ENCODE measurements around the gene RASAL3.
"Not testable (repeated sequence)": the region's sequence is repeated elsewhere in the genome, so short reads cannot be mapped to it uniquely, and the experiment has no call there.

Gene RASAL3

DNA sequence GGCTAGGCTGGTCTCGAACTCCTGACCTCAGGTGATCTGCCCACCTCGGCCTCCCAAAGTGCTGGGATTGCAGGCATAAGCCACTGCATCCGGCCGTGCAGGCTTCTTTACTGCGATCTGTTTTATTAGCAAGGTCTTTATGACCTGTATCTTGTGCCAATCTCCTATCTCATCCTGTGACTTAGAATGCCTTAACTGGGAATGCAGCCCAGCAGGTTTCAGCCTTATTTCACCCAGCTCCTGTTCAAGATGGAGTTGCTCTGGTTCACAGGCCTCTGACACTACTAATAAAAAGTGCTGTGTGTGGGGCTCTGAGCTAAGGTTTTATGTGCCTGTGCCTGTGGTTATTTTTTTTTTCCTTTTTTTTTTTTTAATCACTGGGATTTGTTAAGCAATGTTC is 21.4 kb upstream of the RASAL3 start:
- H3K27ac Mint-ChIP-seq, H3K27me3 Mint-ChIP-seq, H3K4me3 Mint-ChIP-seq: not testable (repeated sequence)

DNA sequence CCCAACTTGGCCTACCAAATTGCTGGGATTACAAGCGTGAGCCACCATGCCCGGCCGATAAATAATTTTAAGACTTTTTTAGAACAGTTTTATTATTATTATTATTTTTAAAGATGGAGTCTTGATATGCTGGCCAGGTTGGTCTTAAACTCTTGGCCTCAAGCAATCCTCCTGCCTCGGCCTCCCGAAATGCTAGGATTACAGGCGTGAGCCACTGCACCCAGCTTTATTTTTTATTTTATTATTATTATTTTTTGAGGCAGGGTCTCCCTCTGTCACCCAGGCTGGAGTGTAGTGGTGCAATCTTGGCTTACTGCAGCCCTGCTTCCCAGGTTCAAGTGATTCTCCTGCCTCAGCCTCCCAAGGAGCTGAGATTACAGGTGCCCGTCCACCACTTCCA is 16.7 kb upstream of the RASAL3 start:
- H3K9me3 Mint-ChIP-seq; ATAC-seq (ENCODE audit: low read depth); H3K4me1 Mint-ChIP-seq; DNase-seq (ENCODE audit: low spot score in 2 of 2); H3K4me3 Mint-ChIP-seq; H3K27me3 Mint-ChIP-seq; H3K27ac Mint-ChIP-seq; H3K36me3 Mint-ChIP-seq: not testable (repeated sequence)

More for the DNA sequence above, 21.4 kb upstream of the RASAL3 start:
- H3K36me3 Mint-ChIP-seq; DNase-seq (ENCODE audit: low spot score in 2 of 2); H3K9me3 Mint-ChIP-seq; ATAC-seq (ENCODE audit: low read depth); H3K4me1 Mint-ChIP-seq: not testable (repeated sequence)

DNA sequence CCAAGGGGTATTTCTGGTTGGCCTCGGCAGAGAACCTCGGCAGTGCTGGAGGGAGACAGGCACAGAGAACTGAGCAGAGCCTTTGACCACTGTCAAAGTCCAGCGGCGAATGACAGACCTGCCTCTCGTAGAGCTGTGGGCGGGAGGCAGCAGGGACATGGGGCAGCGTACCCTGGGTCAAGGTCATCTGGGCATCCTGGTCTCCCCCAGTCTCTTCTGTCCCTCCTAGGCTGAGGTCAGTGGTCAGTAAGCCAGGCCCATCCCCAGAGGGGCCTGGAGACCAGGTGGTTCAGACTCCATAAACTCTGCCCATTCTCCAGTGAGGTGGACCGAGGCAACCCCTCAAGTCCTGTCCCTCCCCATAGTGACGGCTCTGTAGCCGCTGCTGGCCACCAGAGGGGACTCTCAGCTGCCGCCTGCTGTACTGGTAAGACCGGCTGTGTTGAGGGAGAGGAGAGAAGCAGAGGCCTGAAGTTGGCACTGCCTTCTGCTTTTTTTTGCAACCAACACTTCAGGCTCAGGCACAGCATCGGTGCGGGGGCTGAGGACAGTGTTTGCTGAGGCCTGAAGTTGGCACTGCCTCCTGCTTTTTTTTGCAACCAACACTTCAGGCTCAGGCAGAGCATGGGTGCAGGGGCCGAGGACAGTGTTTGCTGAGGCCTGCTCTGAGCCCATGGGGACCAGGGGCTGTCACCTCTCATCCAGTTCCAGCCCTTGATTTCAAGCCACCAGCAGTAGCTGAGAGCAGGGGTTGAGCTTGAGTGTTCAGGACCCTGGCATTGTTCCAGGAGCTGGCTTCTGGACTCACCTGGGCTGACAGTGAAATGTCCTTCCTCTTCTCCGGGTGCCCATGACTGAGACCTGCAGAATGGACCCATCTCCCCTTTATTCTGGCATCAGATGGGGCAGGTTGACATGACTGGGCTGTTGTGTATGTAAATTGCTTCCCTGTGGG is 15.3 kb upstream of the RASAL3 start, which contains the start of gene PGLYRP2:
PGLYRP2 (minus strand) TSS at position 111 of the 955 bp plus-strand sequence. CDS start 130 bp downstream, outside the sequence.
- H3K36me3 Mint-ChIP-seq: no peaks in the 10 kb centered on the region
- no peak within 1 kb of the TSS for H3K4me3 Mint-ChIP-seq
- H3K9me3 Mint-ChIP-seq: no peaks in the 10 kb centered on the region
- H3K27me3 Mint-ChIP-seq: no peaks in the 10 kb centered on the region
- H3K4me1 Mint-ChIP-seq: no peaks in the 10 kb centered on the region
- no peak for ATAC-seq (ENCODE audit: low read depth)
- no peak within 1 kb of the TSS for H3K27ac Mint-ChIP-seq
- DNase-seq (ENCODE audit: low spot score in 2 of 2): no peak

DNA sequence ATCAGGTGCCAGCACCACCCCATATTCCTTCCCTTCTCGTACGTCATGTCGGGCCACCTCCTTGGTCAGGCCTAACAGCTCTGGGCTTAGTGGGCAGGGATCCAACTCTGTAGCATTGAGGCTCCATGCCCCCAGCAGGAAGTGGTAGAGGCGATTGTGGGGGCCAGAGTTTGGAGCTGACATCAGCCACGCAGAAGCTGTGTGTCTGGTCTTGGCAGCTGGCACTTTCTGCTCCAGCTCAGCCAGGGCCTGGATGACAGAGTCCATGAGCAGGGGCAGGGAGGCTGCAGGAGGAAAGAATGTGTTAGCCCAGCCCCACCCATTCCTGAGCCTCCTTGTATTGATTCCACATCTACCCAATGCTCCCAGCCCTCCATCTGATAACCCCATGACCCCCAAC is 12.0 kb upstream of the RASAL3 start:
- no peak overlapping the region for H3K4me3 Mint-ChIP-seq
- no peaks in the 10 kb centered on the region for H3K36me3 Mint-ChIP-seq
- no peak for ATAC-seq (ENCODE audit: low read depth)
- H3K4me1 Mint-ChIP-seq: peaks cover 4% of the 10 kb centered on the region
- peaks cover 1% of the 10 kb centered on the region for H3K27me3 Mint-ChIP-seq
- H3K27ac Mint-ChIP-seq: no peak overlapping the region
- DNase-seq (ENCODE audit: low spot score in 2 of 2): no peak
- H3K9me3 Mint-ChIP-seq: no peaks in the 10 kb centered on the region

DNA sequence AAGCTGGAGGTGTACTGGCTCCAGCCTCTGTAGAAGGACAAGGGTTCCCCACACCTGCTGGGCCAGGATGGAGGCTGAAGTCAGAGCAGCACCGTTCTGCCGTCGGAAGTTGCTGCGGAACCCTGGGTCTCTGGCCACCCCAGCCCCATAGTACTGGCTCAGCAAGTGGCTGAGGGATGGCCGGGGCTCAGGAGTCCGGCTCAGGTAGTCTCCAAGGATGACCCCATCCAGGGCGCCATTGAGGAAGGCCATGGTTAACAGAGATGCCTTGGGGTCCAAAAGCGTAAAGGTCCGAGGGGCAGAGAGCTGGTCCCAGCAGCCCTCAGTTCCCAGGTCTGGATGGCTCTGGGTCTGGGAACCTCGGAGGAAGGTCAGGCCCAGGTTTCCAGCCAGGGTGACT is 11.3 kb upstream of the RASAL3 start:
- Mint-ChIP-seq H3K27me3 (peaks cover 1% of the 10 kb centered on the region), H3K36me3 (no peaks in the 10 kb centered on the region), H3K9me3 (no peaks in the 10 kb centered on the region), H3K4me3 (no peak overlapping the region), H3K27ac (no peak overlapping the region), H3K4me1 (peaks cover 4% of the 10 kb centered on the region)
- no peak for ATAC-seq (ENCODE audit: low read depth)
- DNase-seq (ENCODE audit: low spot score in 2 of 2): no peak

DNA sequence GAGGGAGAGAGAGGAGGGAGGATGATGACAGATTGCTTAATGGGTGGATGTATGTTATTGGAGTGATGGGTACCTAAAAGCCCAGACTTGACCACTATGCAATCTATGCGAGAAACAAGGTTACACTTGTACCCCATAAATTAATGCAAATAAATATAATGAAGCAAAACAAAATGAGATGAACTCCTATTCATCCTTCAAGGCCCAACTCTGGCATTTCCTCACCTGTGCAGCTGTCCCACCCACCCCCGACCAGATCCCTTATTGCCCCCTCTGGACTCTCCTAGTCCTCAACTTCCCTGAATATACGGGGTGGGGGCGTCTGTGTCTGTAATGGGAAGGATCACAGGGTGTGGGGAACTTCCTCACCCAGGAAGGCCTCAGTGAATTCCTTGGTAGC is 10.8 kb upstream of the RASAL3 start:
- Mint-ChIP-seq H3K36me3 (no peaks in the 10 kb centered on the region), H3K27me3 (peaks cover 1% of the 10 kb centered on the region), H3K9me3 (no peaks in the 10 kb centered on the region), H3K4me3 (no peak overlapping the region), H3K27ac (no peak overlapping the region), H3K4me1 (peaks cover 5% of the 10 kb centered on the region)
- no peak for ATAC-seq (ENCODE audit: low read depth)
- no peak for DNase-seq (ENCODE audit: low spot score in 2 of 2)

DNA sequence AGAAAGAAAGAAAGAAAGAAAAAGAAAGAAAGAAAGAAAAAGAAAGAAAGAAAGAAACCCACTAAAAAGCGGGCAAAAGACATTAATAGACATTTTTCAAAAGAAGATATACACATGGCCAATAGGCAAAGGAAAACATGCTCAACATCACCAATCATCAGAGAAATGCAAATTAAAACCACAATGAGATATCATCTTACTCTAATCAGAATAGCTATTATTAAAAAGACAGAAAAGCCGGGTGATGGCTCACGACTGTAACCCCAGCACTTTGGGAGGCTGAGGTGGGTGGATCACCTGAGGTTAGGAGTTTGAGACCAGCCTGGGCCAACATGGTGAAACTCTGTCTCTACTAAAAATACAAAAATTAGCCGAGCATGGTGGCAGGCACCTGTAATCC is 9.5 kb upstream of the RASAL3 start:
- DNase-seq (ENCODE audit: low spot score in 2 of 2); ATAC-seq (ENCODE audit: low read depth); H3K4me3 Mint-ChIP-seq; H3K36me3 Mint-ChIP-seq; H3K27ac Mint-ChIP-seq; H3K9me3 Mint-ChIP-seq: not testable (repeated sequence)
- Mint-ChIP-seq H3K4me1 (peaks cover 16% of the 10 kb centered on the region), H3K27me3 (peaks cover 10% of the 10 kb centered on the region)

DNA sequence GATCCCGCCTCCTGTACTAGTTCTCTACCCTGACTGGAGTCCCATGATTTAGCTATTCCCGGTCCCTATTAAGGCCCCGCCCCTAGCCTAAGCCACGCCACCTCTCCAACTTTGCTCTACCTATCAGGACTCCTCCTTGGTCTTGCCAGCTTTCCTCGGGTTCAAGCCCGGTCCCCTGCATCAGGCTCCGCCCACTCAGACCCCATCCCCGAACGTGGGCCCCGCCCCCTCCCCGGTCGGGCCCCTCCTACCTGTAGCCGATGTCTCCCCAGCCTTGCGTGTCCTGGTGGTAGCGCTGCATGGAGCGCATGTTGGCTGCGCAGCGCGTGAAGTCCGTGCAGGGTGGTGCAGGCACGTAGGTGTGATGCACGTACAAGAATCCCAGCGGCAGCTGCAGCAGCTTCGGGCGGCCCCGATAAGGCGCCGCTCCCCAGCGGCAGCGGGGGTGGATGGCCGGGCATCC is 7.3 kb upstream of the RASAL3 start:
- ATAC-seq (ENCODE audit: low read depth): no peak
- Mint-ChIP-seq H3K4me1 (peaks cover 30% of the 10 kb centered on the region), H3K27me3 (peaks cover 14% of the 10 kb centered on the region), H3K9me3 (no peaks in the 10 kb centered on the region), H3K27ac (no peak overlapping the region), H3K4me3 (no peak overlapping the region), H3K36me3 (peaks cover 6% of the 10 kb centered on the region)
- DNase-seq (ENCODE audit: low spot score in 2 of 2): no peak

DNA sequence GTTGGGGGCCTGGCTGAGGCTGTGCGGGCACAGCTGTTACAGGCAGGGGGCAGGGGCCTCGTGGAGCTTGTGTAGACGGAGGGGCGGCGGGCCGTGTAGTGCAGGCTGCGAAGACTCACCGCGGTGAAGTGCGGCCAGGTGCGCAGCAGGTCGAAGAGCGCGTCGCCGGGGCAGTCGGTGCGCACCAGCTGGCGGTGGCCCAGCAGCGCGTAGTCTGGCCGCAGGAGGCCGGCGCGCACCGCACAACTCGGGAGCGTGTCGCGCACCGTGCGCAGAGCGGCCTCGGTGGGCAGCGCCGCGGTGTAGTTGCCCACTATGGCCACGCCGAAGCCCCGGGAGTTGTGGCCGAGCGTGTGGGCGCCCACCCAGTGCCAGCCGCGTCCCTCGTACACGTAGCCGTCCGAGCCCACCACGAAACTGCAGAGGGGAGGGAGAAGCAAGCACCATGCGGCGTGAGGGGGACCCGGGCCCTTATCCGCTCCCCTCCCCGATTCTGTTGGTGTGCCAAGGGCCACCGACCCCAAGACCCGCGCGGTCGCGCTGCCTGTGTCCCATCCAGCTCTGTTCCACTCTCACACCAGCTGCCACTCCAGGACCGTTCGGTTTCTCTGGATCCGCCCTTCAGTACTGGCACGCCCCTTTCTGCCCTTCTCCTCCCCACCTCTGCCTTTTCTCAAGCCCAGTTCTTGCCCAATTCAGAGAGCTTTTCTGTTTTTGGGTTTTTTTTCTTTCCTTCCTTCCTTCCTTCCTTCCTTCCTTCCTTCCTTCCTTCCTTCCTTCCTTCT is 5.4 kb upstream of the RASAL3 start:
- peaks cover 6% of the 10 kb centered on the region for H3K36me3 Mint-ChIP-seq
- H3K4me3 Mint-ChIP-seq: peak overlapping the region; percentile 83
- ATAC-seq (ENCODE audit: low read depth) (peak; percentile 70), DNase-seq (ENCODE audit: low spot score in 2 of 2) (no peak)
- H3K4me1 Mint-ChIP-seq: peaks cover 34% of the 10 kb centered on the region
- H3K9me3 Mint-ChIP-seq: no peaks in the 10 kb centered on the region
- peaks cover 14% of the 10 kb centered on the region for H3K27me3 Mint-ChIP-seq
- H3K27ac Mint-ChIP-seq: no peak overlapping the region

DNA sequence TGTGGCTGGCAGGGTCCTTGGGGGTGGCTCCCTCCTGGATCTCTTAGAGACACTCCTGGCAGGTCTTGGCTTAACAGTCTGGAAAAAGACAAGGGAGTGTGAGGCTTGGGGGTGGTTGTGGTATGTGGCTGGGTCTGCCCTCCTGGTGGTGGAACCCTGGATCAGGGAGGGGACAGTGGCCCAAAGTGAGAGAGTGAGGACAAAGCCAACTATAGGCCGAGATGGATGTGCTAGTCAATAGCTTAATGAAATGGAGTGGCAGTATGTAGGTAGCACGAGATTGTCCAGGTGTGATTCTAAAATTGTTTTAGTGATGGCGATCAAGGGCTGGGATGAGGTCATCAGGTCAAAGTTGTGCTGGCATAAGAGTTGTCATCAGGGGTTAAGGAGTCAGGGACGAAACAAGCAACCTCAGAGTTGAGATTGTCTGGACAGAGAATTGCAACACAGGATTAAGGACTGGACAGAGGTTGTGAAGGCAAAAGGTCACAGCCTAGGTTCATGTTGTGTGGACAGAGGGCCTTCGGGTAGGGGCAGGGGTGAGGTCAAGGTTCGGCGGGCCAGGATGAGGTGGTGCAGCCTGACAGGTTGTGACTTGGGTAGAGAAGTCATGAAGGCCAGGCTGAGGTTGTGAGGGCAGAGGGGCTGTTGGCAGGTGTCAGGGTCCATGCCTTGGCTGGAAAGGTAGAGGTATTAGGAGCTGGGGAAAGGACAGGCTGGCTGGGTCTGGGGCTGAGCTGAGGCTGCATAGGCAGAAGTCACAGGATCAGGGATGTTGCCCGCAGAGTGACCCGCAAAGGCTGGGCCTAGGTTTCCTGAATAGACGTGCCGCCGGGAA is 4.5 kb upstream of the RASAL3 start:
- Mint-ChIP-seq H3K4me3 (peak overlapping the region; percentile 83), H3K9me3 (no peaks in the 10 kb centered on the region), H3K27me3 (peaks cover 14% of the 10 kb centered on the region), H3K4me1 (peaks cover 37% of the 10 kb centered on the region), H3K36me3 (peaks cover 6% of the 10 kb centered on the region), H3K27ac (no peak overlapping the region)
- no peak for ATAC-seq (ENCODE audit: low read depth)
- DNase-seq (ENCODE audit: low spot score in 2 of 2): no peak

DNA sequence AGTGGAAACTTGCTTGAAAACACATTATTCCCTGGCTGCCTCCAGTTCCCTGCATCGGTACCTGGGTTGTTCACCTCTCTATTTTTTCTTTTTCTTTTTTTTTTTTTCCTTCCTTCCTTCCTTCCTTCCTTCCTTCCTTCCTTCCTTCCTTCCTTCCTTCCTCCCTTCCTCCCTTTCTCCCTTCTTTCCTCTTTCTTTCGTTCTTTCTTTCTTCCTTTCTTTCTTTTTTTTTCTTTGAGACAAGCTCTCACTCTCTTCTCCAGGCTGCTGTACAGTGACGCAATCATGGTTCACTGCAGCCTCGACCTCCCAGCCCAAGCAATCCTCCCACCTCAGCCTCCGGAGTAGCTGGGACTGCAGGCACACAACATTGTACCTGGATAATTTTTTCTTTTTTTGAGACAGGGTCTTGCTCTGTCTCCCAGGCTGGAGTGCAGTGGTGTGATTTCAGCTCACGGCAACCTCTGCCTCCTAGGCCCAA is 3.4 kb upstream of the RASAL3 start:
- DNase-seq (ENCODE audit: low spot score in 2 of 2) (no peak), ATAC-seq (ENCODE audit: low read depth) (no peak)
- H3K4me3 Mint-ChIP-seq: peak overlapping the region; percentile 8
- peaks cover 39% of the 10 kb centered on the region for H3K4me1 Mint-ChIP-seq
- H3K36me3 Mint-ChIP-seq: peaks cover 6% of the 10 kb centered on the region
- H3K27ac Mint-ChIP-seq: no peak overlapping the region
- H3K27me3 Mint-ChIP-seq: peaks cover 14% of the 10 kb centered on the region
- H3K9me3 Mint-ChIP-seq: no peaks in the 10 kb centered on the region

DNA sequence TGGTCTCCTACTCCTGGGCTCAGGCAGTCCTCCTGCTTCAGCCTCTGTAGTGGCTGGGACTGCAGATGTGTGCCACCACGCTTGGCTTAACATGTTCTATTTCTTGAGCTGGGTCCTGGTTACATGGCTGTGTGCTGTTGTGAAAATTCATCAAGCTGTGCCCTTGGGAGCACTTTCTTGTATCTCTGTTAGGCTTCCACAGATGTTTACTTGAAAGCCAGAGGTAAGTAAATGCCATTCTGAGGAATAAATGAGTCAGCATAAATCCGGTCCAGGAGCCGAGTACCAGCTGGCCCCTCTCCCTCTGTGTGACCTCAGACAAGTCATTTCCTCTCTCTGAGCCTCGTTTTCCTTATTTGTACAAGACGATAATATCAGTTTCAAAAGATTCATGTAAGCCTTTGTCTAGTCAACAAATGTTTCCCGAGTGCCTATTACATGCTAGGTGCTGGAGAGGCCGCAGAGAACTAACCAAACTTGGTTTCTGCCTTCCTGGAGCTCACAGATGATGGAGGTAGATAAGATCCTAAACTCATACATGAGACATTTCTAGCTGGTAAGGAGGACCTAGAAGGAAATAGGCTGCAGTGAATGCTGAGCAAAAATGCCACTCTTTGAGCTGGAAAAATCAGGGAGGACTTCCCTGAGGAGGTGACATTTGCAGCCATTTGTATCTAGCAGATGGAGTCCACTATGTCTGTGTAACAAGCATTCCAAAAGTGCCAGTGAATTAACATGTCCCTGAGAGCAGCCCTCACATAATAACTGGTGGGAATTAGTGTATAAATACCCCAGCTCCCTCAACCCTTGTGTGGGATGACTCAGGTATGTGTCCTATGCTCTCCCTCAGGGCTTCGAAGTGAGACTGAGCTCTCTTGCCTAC is 2.7 kb upstream of the RASAL3 start:
- DNase-seq (ENCODE audit: low spot score in 2 of 2): no peak
- no peak for ATAC-seq (ENCODE audit: low read depth)
- Mint-ChIP-seq H3K9me3 (no peaks in the 10 kb centered on the region), H3K4me3 (no peak overlapping the region), H3K36me3 (peaks cover 6% of the 10 kb centered on the region), H3K27me3 (peaks cover 14% of the 10 kb centered on the region), H3K27ac (no peak overlapping the region), H3K4me1 (peaks cover 39% of the 10 kb centered on the region)
